ENCODE results near the gene TDRKH. TPM values are rescaled to one million over a fixed set of nuclear protein-coding genes. Genes with fewer than 3 reads are reported as not detected.

Gene TDRKH
- polyA plus RNA-seq, 5 donors, result 9.9 to 13.5 (median 11.2) TPM

- no peak for DNase-seq
Observed at GRCh38 chr1:151825204-151825603, 34.9 kb upstream of the TDRKH start.

GRCh38 chr1:151823175-151823574 is 32.9 kb upstream of the TDRKH start:
- DNase-seq, result no peak

- no peak for DNase-seq
Observed at GRCh38 chr1:151822404-151822803, 32.1 kb upstream of the TDRKH start.

GRCh38 chr1:151820940-151821339 is 30.6 kb upstream of the TDRKH start:
- DNase-seq, result no peak

GRCh38 chr1:151819976-151820623 is 29.8 kb upstream of the TDRKH start:
- no peak for DNase-seq

GRCh38 chr1:151819227-151819835 is 29.0 kb upstream of the TDRKH start:
- DNase-seq, result no peak

GRCh38 chr1:151817353-151817730 is 27.0 kb upstream of the TDRKH start:
- no peak for DNase-seq

- DNase-seq, result no peak
Observed at GRCh38 chr1:151816548-151817352, 26.4 kb upstream of the TDRKH start.

GRCh38 chr1:151815716-151816327 is 25.5 kb upstream of the TDRKH start:
- no peak for DNase-seq

GRCh38 chr1:151814971-151815545 is 24.8 kb upstream of the TDRKH start:
- DNase-seq, result no peak

GRCh38 chr1:151814426-151814825 is 24.1 kb upstream of the TDRKH start:
- DNase-seq, result no peak

- no peak for DNase-seq
Observed at GRCh38 chr1:151813271-151813977, 23.1 kb upstream of the TDRKH start.

- no peak for DNase-seq
Observed at GRCh38 chr1:151811181-151811580, 20.9 kb upstream of the TDRKH start.

- no peak for DNase-seq
Observed at GRCh38 chr1:151809985-151810556, 19.8 kb upstream of the TDRKH start.

- no peak for DNase-seq
Observed at GRCh38 chr1:151809290-151809984, 19.1 kb upstream of the TDRKH start.

- no peak for DNase-seq
Observed at GRCh38 chr1:151807766-151808165, 17.5 kb upstream of the TDRKH start.

- no peak for DNase-seq
Observed at GRCh38 chr1:151807131-151807530, 16.8 kb upstream of the TDRKH start.

- DNase-seq, result no peak
Observed at GRCh38 chr1:151806170-151806569, 15.9 kb upstream of the TDRKH start.

GRCh38 chr1:151805066-151805820 is 14.9 kb upstream of the TDRKH start, which contains the start of gene LINGO4:
TSS of gene LINGO4 (minus strand) at chr1:151805419. CDS start at chr1:151802704, 2,715 bp downstream.
- no peak for DNase-seq

- DNase-seq, result no peak
Observed at GRCh38 chr1:151803915-151804314, 13.6 kb upstream of the TDRKH start.
